Heart left ventricle (tissue), 16 donors: Measurements from ENCODE around the gene PAK4. TPM values are rescaled to one million over a fixed set of nuclear protein-coding genes. Genes with fewer than 3 reads are reported as not detected.

Experiments
- ATAC-seq, 4 donors: fragments of 200-7000 bp; cut with Tn5 transposase; one replicate each; pipeline ENCODE4 v1.9.1; 2020 to 2022; ENCODE audit warnings: moderate library complexity in 4 of 4, mild to moderate bottlenecking in 3 of 4, moderate number of reproducible peaks in 1 of 4
- DNase-seq, 5 donors: peaks; one replicate each; pipeline ENCODE4 v3.0.0-alpha.2; 2020
- H3K27ac ChIP-seq, 12 donors: fragments of 200-600 bp; sonication (generic) in 4 of 12; one replicate each; pipeline versions ENCODE4 v1.5.0 to v1.8.0; 2016 to 2022; ENCODE audit warnings: mild to moderate bottlenecking in 2 of 12
- H3K27me3 ChIP-seq, 9 donors: fragments of 200-600 bp; sonication (generic) in 2 of 9; one replicate each; pipeline versions ENCODE4 v1.5.1 to v1.8.0; 2016 to 2022; ENCODE audit warnings: mild to moderate bottlenecking in 3 of 9
- H3K36me3 ChIP-seq, 9 donors: fragments of 200-600 bp; sonication (generic) in 2 of 9; one replicate each; pipeline versions ENCODE4 v1.5.0 to v1.8.0; 2018 to 2022; ENCODE audit warnings: mild to moderate bottlenecking in 2 of 9
- H3K4me1 ChIP-seq, 12 donors: fragments of 200-600 bp; sonication (generic) in 4 of 12; one replicate each; pipeline versions ENCODE4 v1.5.0 to v1.8.0; 2016 to 2022; ENCODE audit warnings: mild to moderate bottlenecking in 3 of 12
- H3K4me3 ChIP-seq, 12 donors: fragments of 200-600 bp; sonication (generic) in 4 of 12; one replicate each; pipeline versions ENCODE4 v1.5.0 to v1.8.0; 2017 to 2022; ENCODE audit warnings: mild to moderate bottlenecking in 9 of 12, moderate library complexity in 4 of 12
- H3K9me3 ChIP-seq, 12 donors: fragments of 200-600 bp; sonication (generic) in 4 of 12; one replicate each; pipeline versions ENCODE4 v1.5.0 to v1.8.0; 2016 to 2022; ENCODE audit warnings: mild to moderate bottlenecking in 1 of 12
- POLR2A ChIP-seq, 2 donors: fragments of 450-650 bp; IDR thresholded peaks; one replicate each; pipeline ENCODE4 v1.6.1; 2017; ENCODE audit warnings: antibody characterized with exemption in 2 of 2, mild to moderate bottlenecking in 2 of 2, moderate library complexity in 2 of 2
- WGBS, 4 donors: extraction: QIAGEN DNeasy Blood & Tissue Kit in 2 of 4; methylation state at CpG; one replicate each; pipeline versions ENCODE4 v1.1.5 to v1.1.7; 2013 to 2018; 5-methylcytosine and 5-hydroxymethylcytosine counted together
- intact Hi-C, 10 donors: fragments of 100-400 bp; cut with DNase I; formaldehyde crosslinking; loops; one replicate each; pipeline versions ENCODE4 v1.11.1 to v1.14.2; 2022
- polyA plus RNA-seq, 2 donors: library from polyadenylated mRNA; stranded (reverse); fragments of 200-250 nt; gene quantifications; one replicate each; pipeline ENCODE4 v1.2.3, GENCODE V29; 2013
- total RNA-seq, 9 donors: library from RNA; depleted of rRNA in 2 of 9; stranded (reverse); fragments of >200 nt in 2 of 9; fragmentation: NEBNext Ultra II Directional in 3 of 9; extraction: Animal tissue kit (Norgen Biotek cat#: 25700) in 3 of 9; gene quantifications; one replicate each; pipeline versions ENCODE4 v1.1.0 to v1.2.4, GENCODE V29; 2016 to 2023
- TF ChIP-seq, protein P1 (sequence below), 12 donors: fragments of 200-600 bp; sonication (generic) in 4 of 12; IDR thresholded peaks; one replicate each; pipeline versions ENCODE4 v1.5.0 to v1.8.0; 2018 to 2022; ENCODE audit warnings: antibody characterized with exemption in 12 of 12, mild to moderate bottlenecking in 5 of 12
- donor health status: ischemic (EF 13 %, LVEDD 7.1; RV severe dilation, severe dysfunction).
- donor health status: healthy with polysubstance abuse.
- donor health status: DM: no; HTN: yes; CAD: no.
- donor health status: DM: no; HTN: no; CAD: no.
- donor health status: ischemic (EF 25% LVEDD 6.9; RV normal size, moderate dysfunction).
- donor health status: ischemic (EF 25% LVEDD 5.7; RV mildly dilated, moderate dysfunction).
- donor health status: healthy.
- donor health status: DM: yes; HTN: yes; CAD: no.
- donor health status: ischemic (EF 35%, LVEDD 5.7; RV mildly dilated, moderate dysfunction).
- donor health status: nonischemic (EF 11% LVEDD 7.7; RV severe dilation, severe dysfunction).
- donor health status: DM: yes; HTN: yes; CAD: no.
- donor health status: PGD.
- donor health status: ischemic (EF 29% LVEDD 5.4; RV normal size, mild dysfunction).
- donor health status: nonischemic (EF 23%, LVEDD 6.1; RV moderate dilation, normal function).

The PAK4 gene
- total and polyA plus RNA-seq, 11 donors, result 9.5 to 25.8 (median 16.2) TPM

DNA sequence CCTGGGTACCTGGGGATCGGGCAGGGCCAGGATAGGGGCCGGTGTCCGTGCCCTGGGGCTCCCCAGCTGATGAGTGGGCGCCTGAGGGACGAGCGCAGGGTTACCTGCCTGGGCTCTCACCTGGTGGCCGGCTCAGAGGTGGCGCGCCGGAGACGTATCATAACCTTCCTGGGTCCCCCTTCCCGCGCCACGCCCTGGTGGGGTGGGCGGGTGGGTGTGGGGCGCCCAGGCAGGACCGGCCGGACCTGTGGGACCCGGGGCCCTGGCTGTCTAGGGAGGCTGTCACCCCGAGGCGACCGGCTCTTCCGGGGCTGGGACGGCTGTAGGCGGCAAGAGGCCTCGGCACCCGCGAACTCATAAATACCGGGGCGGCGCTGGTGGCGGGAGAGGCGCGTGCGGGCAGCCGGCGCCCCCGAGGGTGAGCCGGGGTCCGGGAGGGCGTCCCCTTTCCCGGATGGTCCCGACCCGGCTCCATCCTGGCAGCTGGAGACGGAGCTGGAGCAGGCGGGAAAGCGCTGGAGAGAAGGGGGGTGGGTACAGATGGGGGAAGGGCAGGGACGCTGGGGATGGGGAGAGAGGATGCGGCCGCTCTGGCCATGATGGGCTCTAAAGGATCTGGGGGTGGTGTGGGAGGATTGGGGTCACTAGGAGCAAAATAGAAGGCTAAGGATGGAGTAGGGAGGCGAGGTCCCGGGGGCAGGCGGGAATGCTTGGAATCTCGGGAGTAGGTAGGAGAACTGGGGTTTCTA lies 41.4 kb upstream of the PAK4 start, which contains the start of gene ACP7:
TSS of gene ACP7 (plus strand) at position 386 of the 749 bp plus-strand sequence. CDS start 902 bp downstream, outside the sequence.
- Histone ChIP-seq H3K4me1 (peaks cover 0 to 15% (median 2%) of the 10 kb centered on the region in 12 donors), H3K4me3 (peak within 1 kb of the TSS in 2 of 12 donors; percentile 6 to 36), H3K36me3 (no peaks in the 10 kb centered on the region), H3K27ac (no peak within 1 kb of the TSS), H3K27me3 (peaks cover 15 to 94% (median 67%) of the 10 kb centered on the region in 9 donors), H3K9me3 (no peaks in the 10 kb centered on the region)
- no peak for ATAC-seq
- TF ChIP-seq, protein P1, sequence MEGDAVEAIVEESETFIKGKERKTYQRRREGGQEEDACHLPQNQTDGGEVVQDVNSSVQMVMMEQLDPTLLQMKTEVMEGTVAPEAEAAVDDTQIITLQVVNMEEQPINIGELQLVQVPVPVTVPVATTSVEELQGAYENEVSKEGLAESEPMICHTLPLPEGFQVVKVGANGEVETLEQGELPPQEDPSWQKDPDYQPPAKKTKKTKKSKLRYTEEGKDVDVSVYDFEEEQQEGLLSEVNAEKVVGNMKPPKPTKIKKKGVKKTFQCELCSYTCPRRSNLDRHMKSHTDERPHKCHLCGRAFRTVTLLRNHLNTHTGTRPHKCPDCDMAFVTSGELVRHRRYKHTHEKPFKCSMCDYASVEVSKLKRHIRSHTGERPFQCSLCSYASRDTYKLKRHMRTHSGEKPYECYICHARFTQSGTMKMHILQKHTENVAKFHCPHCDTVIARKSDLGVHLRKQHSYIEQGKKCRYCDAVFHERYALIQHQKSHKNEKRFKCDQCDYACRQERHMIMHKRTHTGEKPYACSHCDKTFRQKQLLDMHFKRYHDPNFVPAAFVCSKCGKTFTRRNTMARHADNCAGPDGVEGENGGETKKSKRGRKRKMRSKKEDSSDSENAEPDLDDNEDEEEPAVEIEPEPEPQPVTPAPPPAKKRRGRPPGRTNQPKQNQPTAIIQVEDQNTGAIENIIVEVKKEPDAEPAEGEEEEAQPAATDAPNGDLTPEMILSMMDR (IDR thresholded peaks at IDR 0.05), result no peak
- TF ChIP-seq POLR2A (IDR thresholded peaks at IDR 0.05), result no peak
- intact Hi-C loops, result no loop called here
- 2 to 3% (median 2%) methylated on average over 25 to 54 of the region's 54 CpGs for WGBS, 4 donors
- DNase-seq, result no peak

DNA sequence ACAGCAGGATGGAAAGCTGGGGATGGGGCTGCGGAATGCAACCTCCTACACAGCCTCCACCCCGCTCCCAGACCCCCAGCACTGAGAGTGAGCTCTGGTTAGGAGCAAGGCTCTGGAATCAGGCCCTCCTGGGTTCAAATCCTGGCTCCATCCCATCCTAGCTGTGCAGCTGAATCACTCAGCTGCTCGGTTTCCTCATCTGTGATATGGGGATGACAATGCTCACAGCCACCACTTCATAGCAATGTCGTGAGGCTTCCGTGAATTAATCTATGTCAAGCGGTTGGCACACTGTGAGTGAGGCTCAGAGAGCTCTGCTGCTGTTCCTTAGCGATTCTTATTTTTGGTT lies 40.9 kb upstream of the PAK4 start:
- intact Hi-C loops, result no loop called here
- Histone ChIP-seq H3K4me1 (peaks cover 0 to 15% (median 2%) of the 10 kb centered on the region in 12 donors), H3K27ac (no peak overlapping the region), H3K36me3 (no peaks in the 10 kb centered on the region), H3K9me3 (no peaks in the 10 kb centered on the region), H3K4me3 (no peak overlapping the region), H3K27me3 (peaks cover 15 to 96% (median 64%) of the 10 kb centered on the region in 9 donors)
- 42 to 53% (median 45%) methylated on average over 7 of the region's 7 CpGs for WGBS, 4 donors
- ATAC-seq, result no peak
- TF ChIP-seq, protein P1 (IDR thresholded peaks at IDR 0.05), result no peak
- no peak for TF ChIP-seq POLR2A (IDR thresholded peaks at IDR 0.05)
- no peak for DNase-seq

DNA sequence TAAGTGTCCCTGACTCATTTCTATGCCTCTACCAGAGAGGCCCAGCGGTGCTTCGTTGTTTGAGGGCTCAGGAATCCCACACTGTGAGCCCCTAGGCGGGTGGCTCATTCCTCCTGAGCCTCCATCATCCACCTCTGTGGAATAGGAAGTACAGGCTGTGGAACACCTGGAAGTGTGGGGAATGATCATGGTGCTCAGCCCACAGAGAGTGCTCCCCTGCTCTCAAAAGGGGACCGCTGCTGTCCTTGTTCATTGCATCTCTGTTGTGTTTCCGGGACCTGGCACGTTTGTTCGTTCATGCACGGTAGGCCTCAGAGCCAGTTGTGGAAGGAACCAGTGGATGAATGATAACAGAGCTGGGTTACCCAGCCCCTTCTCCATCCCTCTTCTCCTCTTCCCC lies 40.2 kb upstream of the PAK4 start:
- DNase-seq (no peak), ATAC-seq (no peak)
- H3K27me3 ChIP-seq, result peaks cover 15 to 91% (median 58%) of the 10 kb centered on the region in 9 donors
- H3K9me3 ChIP-seq, result no peaks in the 10 kb centered on the region
- intact Hi-C loops, result no loop called here
- TF ChIP-seq, protein P1 (IDR thresholded peaks at IDR 0.05), result no peak
- no peak for TF ChIP-seq POLR2A (IDR thresholded peaks at IDR 0.05)
- H3K27ac ChIP-seq, result no peak overlapping the region
- WGBS, 4 donors, result 74 to 92% (median 82%) methylated on average over 5 to 8 of the region's 8 CpGs
- H3K4me1 ChIP-seq, result peaks cover 0 to 15% (median 2%) of the 10 kb centered on the region in 12 donors
- no peak overlapping the region for H3K4me3 ChIP-seq
- no peaks in the 10 kb centered on the region for H3K36me3 ChIP-seq

DNA sequence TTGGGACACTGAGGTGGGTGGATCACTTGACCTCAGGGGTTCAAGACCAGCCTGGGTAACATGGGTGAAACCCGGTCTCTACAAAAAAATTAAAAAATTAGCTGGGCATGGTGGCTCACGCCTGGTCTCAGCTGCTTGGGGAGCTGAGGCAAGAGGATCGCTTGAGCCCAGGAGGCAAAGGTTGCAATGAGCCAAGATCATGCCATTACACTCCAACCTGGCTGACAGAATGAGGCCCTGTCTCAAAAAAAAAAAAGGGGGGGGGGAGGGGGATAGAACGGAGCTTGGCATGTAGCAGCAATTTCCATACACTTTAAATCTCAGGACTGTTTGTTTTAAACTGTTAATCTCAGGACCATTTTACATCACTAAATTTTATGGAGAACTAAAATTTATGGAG lies 39.2 kb upstream of the PAK4 start:
- 71 to 79% (median 75%) methylated on average over 4 of the region's 4 CpGs for WGBS, 4 donors
- DNase-seq (no peak), ATAC-seq (no peak)
- H3K27me3 ChIP-seq, result peaks cover 15 to 83% (median 51%) of the 10 kb centered on the region in 9 donors
- no peaks in the 10 kb centered on the region for H3K9me3 ChIP-seq
- peaks cover 0 to 15% (median 2%) of the 10 kb centered on the region in 12 donors for H3K4me1 ChIP-seq
- H3K36me3 ChIP-seq, result no peaks in the 10 kb centered on the region
- no peak overlapping the region for H3K27ac ChIP-seq
- no peak overlapping the region for H3K4me3 ChIP-seq
- TF ChIP-seq, protein P1 (IDR thresholded peaks at IDR 0.05), result no peak
- TF ChIP-seq POLR2A (IDR thresholded peaks at IDR 0.05), result no peak
- intact Hi-C loops, result no loop called here
